OCI-M2 (cell line): ENCODE results near the gene STEAP2.
"Not testable (repeated sequence)": the region's sequence is repeated elsewhere in the genome, so short reads cannot be mapped to it uniquely, and the experiment has no call there.

Source experiments
- DNase-seq: peaks from one replicate; lab custom pipeline; 2025; ENCODE audit not compliant: unreplicated experiment; lab: John Stamatoyannopoulos, UW

Gene STEAP2

DNA sequence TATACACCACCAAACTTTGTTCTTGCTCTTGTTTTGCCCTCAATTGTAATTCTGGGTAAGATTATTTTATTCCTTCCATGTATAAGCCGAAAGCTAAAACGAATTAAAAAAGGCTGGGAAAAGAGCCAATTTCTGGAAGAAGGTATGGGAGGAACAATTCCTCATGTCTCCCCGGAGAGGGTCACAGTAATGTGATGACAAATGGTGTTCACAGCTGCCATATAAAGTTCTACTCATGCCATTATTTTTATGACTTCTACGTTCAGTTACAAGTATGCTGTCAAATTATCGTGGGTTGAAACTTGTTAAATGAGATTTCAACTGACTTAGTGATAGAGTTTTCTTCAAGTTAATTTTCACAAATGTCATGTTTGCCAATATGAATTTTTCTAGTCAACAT lies 20.9 kb downstream of the STEAP2 start:
- DNase-seq: no peak

DNA sequence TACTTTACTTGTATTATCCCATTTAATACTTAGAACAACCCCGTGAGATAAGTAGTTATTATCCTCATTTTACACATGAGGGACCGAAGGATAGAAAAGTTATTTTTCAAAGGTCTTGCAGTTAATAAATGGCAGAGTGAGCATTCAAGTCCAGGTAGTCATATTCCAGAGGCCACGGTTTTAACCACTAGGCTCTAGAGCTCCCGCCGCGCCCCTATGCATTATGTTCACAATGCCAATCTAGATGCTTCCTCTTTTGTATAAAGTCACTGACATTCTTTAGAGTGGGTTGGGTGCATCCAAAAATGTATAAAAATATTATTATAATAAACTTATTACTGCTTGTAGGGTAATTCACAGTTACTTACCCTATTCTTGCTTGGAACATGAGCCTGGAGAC lies 22.0 kb downstream of the STEAP2 start:
- DNase-seq: no peak

DNA sequence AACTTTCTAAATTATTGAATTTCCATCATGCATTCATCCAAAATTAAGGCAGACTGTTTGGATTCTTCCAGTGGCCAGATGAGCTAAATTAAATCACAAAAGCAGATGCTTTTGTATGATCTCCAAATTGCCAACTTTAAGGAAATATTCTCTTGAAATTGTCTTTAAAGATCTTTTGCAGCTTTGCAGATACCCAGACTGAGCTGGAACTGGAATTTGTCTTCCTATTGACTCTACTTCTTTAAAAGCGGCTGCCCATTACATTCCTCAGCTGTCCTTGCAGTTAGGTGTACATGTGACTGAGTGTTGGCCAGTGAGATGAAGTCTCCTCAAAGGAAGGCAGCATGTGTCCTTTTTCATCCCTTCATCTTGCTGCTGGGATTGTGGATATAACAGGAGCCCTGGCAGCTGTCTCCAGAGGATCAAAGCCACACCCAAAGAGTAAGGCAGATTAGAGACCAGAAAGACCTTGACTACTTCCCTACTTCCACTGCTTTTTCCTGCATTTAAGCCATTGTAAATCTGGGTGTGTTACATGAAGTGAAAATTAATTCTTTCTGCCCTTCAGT lies 25.3 kb downstream of the STEAP2 start:
- DNase-seq: no peak

DNA sequence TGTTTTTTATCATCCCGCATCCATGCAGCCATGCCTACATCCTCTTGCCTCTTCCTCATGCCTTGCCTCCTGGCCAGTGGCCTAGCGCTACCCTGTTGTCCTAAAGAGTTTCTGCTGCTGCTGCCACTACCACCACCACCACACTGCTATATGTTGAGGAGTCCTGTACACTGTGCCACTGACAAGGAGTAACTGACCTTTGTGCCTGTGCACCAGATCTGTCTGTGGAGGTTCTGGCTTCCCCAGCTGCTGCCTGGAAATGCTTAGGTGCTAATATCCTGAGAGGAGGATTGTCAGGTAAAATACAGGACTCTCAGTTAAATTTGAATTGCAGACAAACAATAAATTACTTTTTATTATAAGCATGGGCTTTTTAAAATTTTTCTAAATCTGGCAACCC lies 26.5 kb downstream of the STEAP2 start:
- no peak for DNase-seq

DNA sequence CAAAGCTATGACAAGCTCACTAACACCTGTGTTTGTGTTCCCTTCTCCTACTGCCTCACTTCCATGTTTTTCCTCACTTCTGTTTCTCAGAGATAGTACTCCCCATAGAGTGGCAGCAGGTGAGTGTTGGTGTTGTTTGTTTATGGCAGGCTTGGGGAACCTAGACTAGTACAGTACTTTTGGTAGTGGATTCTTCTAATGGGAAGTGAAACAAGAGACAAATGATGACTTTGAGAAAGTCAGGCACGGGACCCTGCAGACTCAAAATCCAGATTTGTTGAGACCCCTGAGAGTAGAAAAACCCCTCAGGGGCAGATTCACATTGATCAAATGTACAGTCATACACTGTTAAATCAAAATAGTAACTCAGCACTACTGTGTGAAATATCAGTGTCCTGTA lies 27.0 kb downstream of the STEAP2 start:
- no peak for DNase-seq

DNA sequence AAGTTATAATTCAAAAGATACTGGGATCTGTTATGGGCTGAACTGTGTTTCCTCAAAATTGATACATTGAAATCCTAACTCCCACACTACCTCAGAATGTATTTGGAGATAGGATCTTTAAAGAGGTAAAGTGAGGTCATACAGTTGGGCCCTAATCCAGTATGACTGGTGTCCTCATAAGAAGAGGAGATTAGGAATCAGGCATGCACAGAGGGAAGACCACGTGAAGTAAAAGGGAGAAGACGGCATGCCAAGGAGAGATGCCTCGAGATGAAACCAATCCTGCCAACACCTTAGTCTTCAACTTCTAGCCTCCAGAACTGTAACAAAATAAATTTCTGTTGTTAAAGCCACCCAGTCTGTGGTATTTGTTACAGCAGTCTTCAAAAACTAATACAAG lies 27.5 kb downstream of the STEAP2 start:
- no peak for DNase-seq

DNA sequence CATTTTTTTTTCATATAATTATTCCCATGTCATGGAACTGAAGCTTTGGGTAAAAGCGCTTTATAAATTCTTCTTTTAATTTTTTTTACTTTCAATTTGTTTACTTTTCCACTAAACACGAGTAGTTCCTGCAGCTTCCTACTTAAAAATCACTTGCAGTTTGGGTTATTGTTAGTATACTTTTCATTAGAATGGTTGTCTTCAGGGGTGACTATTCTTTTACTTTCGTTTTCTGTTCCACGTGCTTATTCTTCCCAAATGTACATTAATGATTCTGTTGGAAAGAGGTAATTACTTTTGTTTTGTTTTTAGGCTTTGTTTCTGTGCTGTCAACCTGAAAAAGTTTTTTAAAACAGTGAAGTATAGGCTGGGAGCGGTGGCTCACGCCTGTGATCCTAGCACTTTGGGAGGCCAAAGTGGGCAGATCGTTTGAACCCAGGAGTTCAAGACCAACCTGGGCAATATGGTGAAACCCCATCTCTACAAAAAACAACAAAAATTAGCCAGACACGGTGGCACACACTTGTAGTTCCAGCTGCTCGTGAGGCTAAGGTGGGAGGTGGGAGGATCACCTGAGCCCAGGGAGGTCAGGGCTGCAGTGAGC lies 28.2 kb downstream of the STEAP2 start:
- no peak for DNase-seq

DNA sequence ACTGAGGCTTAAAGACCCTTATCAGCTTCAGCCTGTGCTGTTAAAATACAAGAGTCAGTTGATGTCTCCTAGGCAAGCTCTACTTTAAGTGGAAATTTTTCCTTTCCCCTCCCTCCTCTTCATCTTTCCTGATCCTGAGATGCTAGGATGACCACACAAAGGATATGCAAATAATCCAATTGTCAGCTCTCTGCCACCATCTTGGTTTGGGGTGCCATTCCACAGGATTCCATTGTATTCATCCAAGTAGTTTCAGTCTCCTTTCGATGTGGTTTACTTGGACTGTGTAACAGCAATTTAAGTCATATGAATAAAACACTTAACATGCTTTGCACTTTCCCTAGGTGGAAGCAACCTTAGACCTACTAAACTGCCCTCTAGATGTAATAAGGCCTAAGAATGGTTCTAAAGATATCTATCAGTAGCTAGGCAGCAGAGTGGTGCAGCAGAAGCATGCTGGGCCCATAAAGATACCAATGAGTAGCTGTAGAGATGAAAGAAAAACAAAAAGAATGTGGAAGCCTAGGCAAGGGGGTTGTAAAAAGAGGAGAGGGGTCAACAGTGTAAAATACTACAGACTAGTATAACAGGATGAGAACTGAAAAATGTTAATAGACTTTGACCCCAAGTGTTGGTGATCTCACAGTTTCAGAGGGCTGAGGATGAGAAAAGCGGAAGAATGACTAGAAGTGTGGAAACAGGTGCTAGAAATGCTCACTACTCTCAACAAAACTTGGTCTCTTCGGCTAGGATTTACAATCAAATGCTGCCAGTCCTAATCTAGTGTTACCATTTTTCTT lies 31.0 kb downstream of the STEAP2 start:
- no peak for DNase-seq

DNA sequence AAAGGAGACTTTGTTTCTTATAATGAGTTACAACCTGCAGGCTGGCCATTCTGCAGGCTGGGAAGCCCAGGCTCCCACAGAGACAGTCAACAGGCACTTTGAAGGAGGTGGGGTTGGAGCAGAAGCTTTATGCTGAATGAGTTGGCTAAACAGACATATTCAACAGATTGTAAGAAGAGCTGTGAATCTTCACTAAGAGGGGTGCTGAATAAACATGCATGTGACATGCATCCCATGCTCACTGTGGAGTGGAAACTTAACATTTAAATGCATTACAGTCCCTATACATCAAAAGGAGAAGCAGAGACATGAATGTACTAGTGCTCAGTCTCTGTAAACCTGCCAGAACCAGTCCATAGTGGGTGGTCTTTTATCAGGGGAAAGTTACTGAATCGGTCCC lies 32.0 kb downstream of the STEAP2 start:
- DNase-seq: no peak

DNA sequence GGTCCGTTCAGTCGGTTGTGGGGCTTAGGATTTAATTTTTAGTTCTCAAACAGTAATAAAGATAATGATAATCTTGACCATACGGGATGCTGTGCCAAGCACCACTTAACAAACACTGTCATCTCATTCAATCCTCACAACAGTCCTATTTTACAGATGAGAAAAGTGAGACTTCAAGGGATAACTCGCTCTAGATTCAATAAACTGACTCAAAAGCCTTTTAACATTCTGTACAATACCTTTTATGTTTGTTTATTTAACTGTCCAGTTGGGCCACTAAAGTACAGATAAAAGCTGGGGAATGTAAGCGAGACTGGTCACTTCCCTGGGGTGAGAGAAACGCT lies 33.0 kb downstream of the STEAP2 start:
- DNase-seq: no peak

DNA sequence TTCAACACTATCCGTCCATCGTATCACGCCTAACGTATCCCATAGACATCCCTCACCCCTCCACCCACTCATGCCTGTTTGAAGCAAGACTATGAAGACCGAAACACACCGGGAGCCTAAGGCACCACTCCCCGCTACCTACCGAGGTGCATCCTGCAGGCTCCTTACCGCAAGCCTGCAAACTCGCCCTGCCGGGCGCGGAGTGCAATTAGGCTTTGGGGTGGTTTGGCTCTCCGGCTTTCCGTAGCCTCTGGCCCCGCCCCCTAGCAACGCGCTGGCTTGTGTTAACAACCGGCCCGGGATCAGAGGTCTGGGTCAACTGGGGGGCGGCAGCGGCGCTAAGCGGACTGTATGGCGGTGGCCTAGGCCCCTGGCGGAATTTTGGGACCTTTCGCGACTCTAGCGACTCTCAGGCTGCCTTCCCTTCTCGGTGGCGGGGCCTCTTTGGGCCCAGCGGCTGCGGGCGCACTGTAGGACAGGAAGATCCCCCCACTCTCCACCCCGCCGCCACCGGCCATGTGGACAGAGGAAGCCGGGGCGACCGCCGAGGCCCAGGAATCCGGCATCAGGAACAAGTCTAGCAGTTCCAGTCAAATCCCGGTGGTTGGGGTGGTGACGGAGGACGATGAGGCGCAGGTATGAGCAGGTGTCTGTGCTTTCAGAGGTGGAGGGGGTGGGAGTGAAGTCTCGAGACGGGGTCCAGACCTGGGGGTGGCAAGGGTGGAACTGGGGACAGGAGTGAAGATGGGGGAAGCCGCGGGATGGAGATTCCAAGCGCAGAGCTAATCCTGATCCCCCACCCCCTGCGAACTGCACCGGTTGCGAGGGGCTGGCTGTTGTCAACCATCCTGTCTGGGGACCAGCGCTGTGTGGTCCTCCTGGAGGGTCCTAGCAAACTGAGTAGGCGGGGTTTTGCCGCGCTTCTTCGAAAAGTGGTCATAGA lies 33.6 kb downstream of the STEAP2 start, which contains the start of gene CFAP69:
TSS of gene CFAP69 (plus strand) at position 266 of the 943 bp plus-strand sequence. CDS start at position 517, 251 bp downstream.
- DNase-seq: peak; percentile 74

DNA sequence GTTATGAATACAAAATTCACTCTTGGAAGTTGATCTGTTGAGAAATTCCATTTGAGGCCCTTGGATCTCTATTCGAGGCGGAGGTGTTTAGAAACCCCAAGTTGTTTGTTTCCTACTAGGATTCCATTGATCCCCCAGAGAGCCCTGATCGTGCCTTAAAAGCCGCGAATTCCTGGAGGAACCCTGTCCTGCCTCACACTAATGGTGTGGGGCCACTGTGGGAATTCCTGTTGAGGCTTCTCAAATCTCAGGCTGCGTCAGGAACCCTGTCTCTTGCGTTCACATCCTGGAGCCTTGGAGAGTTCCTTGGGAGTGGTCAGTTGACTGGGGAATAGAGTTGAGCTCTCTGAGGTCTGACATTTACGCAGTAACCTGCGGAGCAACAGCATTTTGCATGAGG lies 34.6 kb downstream of the STEAP2 start:
- no peak for DNase-seq

DNA sequence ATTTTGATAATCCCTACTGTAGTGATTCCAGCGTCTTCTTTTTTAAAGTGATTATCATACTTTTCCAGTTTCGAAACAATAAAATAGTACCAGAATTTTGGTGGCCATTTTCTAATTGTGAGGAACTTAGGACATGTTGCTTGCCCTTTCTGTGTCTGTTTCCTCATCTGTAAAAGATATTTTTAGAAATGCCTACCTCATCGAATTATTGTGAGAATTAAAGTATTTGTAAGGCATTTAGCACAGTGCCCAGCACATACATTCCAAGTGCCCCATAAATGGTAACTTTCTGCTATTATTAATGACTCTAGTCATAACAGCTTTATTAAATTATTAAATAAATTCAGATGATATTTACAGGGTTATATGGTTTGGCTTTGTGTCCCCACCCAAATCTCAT lies 37.2 kb downstream of the STEAP2 start:
- no peak for DNase-seq

DNA sequence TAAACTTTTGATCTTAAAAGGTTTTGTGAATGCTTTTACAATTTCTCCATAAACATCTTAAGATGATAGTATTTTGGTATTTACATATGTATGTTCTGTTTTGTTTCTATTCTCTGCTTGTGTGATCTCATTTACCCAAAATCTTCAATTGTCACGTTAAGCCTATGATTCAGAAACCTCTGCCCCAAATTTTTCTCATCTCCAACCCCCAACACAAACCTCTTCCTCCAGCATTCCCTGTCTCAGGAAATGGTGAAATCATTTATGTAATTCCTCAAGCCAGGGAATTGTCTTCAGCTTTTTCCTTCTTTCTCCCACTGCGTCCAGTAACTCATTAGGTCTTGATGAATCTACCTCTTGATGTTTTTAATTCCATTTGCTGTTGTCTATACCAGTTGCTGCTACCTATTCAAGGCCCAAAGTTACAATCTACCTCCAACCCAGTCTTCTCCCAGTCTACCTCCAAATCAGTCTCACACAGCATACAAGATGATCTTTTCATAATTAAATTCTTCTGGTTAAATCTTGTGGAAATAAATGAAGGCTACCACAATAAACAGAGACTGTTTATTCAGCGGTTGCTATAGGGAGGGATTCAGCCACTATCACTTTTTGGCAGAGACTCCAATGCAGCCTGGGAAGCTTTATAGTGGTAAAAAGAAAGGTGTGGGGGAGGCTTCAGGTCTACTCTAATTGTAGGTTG lies 39.2 kb downstream of the STEAP2 start:
- no peak for DNase-seq

DNA sequence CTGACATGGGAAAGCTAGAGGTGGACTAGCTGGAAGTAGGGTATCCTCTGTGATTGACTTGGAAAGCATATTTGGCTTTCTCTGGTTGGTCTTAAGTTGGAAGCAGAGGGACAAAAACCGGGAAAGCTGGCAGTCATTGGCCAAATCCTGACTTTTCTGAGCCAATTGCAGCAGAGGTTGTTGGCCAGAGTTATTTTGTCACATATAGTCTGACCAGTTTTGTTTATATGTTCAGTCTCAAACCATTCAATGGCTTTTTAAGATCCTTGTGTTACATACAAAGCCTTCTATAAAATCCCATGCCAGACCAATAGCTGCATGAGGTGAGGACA lies 39.7 kb downstream of the STEAP2 start:
- DNase-seq: no peak

DNA sequence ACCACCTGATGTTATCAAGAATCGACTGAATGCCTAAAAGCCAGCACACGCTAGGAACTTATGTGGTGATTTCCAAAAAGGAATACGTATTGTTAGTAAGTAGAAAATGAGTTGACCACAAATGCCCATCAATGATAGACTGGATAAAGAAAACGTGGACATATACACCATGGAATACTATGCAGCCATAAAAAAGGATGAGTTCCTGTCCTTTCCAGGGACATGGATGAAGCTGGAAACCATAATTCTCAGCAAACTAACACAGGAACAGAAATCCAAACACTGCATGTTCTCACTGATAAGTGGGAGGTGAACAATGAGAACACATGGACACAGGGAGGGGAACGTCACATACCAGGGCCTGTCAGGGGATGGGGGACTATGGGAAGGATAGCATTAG lies 44.5 kb downstream of the STEAP2 start:
- DNase-seq: not testable (repeated sequence)

DNA sequence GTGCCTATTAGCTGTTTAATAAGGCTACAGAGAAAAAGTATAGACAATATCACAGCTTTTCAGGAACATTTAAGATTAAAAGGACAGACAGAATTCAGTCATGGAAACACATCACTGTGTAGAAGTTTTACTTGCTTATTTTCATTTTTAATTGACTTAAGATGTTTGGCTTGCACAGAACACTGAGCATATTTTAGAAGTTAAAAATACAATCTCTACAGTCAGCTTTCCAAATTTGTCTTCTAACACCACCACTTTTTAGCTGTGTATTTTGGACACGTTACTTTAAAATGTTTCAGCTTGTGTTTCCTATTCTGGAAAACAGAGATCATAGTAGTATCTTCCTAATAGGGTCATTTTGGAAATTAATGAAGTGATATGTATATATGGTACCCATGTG lies 45.2 kb downstream of the STEAP2 start:
- DNase-seq: no peak

DNA sequence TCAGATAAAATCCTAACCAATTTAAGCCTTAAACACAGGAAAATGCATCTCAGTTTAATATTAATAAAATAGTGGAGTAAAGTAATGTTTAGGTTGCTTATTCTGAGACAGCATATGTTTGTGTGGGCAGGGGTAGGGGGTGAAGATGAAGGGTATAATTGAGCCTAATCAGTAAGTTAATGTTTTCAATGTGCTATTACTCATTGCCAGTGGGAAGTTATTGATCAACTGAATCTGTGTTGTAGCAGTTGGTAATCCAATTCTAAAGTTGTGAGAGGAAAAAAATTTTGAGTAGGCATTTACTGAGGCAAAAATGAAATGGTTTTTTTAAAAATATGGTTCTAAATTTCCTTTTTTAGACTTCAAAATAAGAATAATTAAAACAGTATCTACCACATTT lies 49.9 kb downstream of the STEAP2 start:
- no peak for DNase-seq

DNA sequence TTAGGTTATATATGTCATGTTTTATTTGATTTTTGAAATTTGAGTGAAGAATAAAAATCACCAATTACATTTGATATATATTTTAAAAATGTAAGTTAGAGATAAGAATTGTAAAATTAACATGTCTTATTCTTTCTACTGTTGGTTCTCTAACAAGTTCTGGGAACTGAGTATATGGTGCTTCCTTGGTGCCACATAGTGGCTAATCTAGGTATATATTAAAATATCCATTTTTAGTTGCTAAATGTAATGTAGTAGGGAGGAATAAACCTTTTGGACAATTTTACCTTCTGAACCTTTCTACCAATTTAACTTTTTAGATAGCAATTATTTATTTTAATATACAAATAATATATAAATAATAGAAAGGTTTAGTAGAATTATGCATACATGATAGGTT lies 50.9 kb downstream of the STEAP2 start:
- no peak for DNase-seq

DNA sequence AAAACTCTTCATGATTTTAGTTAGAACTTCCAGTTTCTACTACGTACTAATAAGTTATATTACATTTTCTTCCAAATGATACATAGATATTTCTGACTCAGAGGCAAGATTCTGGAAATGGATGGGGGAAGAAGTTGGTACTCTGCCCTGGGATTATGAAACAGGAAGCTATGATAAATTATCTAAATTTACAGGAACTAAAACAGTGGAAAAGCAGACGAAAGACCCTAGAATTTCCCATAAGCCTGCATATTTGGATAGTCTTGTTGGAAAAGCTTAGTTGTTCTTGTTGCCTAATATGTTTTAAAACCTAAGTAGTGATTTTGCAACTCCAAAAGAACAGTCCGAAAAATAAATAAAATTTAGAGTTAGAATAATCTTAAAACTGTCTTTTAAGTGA lies 55.3 kb downstream of the STEAP2 start:
- no peak for DNase-seq

DNA sequence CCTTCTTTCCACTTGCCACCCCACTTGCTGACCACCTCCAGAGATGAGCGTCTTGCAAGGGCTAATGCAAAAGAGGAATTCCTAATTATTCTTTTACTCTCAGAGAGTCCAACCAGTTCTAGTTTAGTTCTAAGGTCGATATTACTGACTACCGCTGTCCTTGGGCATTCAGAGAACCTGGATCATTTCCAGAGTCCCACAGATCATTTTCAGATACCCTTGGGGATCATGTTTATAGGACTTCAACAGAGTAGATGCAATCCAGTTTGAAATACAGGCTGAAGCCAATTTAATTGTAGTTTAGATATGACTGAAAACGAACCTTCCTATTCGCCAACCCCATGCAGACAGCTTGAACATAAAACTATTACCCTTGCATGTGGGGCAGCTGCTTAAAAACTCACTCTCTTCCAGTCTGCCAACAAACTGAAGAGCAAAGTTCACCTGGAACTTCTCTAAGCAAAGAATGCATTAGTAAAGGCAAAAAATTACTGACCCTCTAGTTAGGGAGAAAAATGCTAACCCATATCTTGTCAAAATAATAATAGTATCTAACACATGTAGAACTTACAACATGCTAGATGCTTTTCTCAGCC lies 55.8 kb downstream of the STEAP2 start:
- DNase-seq: no peak
